Activated CD4-positive, alpha-beta memory T cell treated with anti-CD3 and anti-CD28 coated beads for 36 hours (primary cell): ENCODE results near the gene OR1M1. TPM values are rescaled to one million over a fixed set of nuclear protein-coding genes. Genes with fewer than 3 reads are reported as not detected.
"Not testable (repeated sequence)": the region's sequence is repeated elsewhere in the genome, so short reads cannot be mapped to it uniquely, and the experiment has no call there.

Experiments
- CTCF ChIA-PET: fragments of 350-600 bp; sonication (Branson Sonifier 250); formaldehyde crosslinking; loops from one replicate; lab custom pipeline; 2021; ENCODE audit warnings: antibody characterized with exemption, inconsistent platforms; lab: Charles Lee
- POLR2A ChIA-PET: fragments of 350-600 bp; sonication (Branson Sonifier 250); formaldehyde crosslinking; loops from one replicate; lab custom pipeline; 2021; ENCODE audit warnings: antibody characterized with exemption; lab: Charles Lee
- DNase-seq: peaks from one replicate; pipeline ENCODE4 v3.0.0-alpha.2; 2020
- H3K27ac Mint-ChIP-seq: one replicate; pipeline ENCODE4 v1.8.0; 2021; ENCODE audit warnings: mixed read lengths
- H3K27me3 Mint-ChIP-seq: one replicate; pipeline ENCODE4 v1.8.0; 2021; ENCODE audit warnings: mixed read lengths
- H3K36me3 Mint-ChIP-seq: one replicate; pipeline ENCODE4 v1.8.0; 2021; ENCODE audit warnings: mixed read lengths
- H3K4me1 Mint-ChIP-seq: one replicate; pipeline ENCODE4 v1.8.0; 2021; ENCODE audit warnings: low read depth, mixed read lengths
- H3K4me3 Mint-ChIP-seq: one replicate; pipeline ENCODE4 v1.8.0; 2021; ENCODE audit warnings: mild to moderate bottlenecking, mixed read lengths
- H3K9me3 Mint-ChIP-seq: one replicate; pipeline ENCODE4 v1.8.0; 2021; ENCODE audit warnings: mixed read lengths
- intact Hi-C: fragments of 100-400 bp; cut with micrococcal nuclease; formaldehyde crosslinking; loops from one replicate; pipeline ENCODE4 v1.15.1; 2023
- total RNA-seq, 2 experiments: library from RNA; stranded (reverse); gene quantifications; one replicate each; pipeline ENCODE4 v1.2.3, GENCODE V29; 2021

OR1M1 gene
- total RNA-seq, 2 experiments from 2014 or later = not detected

DNA sequence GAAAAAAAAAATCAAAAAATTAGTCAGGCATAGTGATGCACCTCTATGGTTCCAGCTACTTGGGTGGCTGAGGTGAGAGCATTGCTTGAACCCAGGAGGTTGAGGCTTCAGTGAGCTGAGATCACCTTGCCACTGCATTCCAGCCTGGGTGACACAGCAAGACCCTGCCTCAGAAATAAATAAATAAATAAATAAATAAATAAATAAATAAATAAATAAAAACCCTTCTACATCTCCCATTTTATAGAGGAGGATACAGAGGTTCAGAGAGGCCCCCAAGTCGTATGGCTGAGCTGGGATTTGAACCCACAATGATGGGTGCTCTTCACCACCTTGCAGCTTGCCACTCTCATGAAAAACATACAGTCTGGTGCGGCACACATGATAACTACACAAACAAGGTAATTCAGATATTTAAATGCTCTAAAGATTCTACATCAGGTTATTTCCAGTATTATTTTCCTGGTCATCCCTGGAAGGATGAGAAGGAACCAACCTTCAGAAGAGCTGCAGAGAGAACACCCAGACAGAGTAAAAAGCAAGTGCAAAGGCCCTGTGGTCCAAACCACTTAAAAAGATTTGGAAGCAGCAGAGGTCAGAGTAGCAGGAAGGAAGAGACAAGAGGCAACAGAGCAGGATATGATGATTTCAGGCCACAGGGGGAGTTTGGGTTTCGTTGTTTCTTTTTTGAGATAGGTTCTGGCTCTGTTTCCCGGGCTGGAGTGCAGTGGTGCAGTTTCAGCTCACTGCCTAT is 29.2 kb upstream of the OR1M1 start:
- intact Hi-C loops = no loop called here
- ChIA-PET CTCF (no interaction called here), POLR2A (interaction anchor here (0.7 kb wide), 1 partner anchor 939 kb away, joined by 3 read pairs; no protein-coding TSS in a partner anchor)
- no peaks in the 10 kb centered on the region for H3K36me3 Mint-ChIP-seq
- H3K9me3 Mint-ChIP-seq = no peaks in the 10 kb centered on the region
- no peaks in the 10 kb centered on the region for H3K4me1 Mint-ChIP-seq
- no peak overlapping the region for H3K4me3 Mint-ChIP-seq
- no peak overlapping the region for H3K27ac Mint-ChIP-seq
- H3K27me3 Mint-ChIP-seq = peaks cover 2% of the 10 kb centered on the region
- no peak for DNase-seq

DNA sequence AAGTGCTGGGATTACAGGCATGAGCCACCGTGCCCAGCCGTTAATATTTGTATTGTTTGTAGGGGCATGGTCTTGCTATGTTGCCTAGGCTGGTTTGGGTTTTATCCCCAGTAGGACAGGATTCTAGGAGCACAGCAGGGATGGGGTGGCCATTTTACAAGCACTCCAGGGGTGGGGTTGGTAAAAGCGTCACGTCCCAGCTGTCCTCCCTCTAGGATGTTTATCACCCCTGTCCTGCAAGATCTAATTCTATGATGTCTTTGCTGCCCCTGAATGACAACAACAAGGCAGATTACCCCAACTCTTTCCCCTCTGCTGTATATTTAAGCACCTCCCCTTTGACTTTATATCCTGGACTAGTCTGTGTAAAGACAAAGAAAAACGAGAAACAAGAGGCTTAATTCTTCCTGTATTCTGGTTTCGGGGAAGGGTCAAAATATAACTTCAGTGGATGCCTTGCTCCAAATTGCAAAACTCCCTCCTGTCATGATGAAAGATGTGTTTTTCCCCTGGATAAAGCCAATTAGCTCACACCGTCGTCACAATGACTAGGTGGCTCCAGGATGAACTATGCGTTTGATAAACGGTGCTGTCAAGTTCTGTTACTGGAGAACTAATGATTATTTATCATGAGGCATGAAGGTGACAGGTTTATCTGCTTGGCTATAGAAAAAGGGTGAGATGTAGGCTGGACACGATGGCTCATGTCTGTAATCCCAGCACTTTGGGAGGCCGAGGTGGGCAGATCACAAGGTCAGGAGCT is 27.8 kb upstream of the OR1M1 start:
- H3K4me1 Mint-ChIP-seq = no peaks in the 10 kb centered on the region
- H3K4me3 Mint-ChIP-seq = no peak overlapping the region
- no peak overlapping the region for H3K27ac Mint-ChIP-seq
- CTCF ChIA-PET = no interaction called here
- no peaks in the 10 kb centered on the region for H3K9me3 Mint-ChIP-seq
- no peaks in the 10 kb centered on the region for H3K27me3 Mint-ChIP-seq
- POLR2A ChIA-PET = interaction anchor here (0.7 kb wide), 1 partner anchor 937 kb away, joined by 3 read pairs; no protein-coding TSS in a partner anchor
- no peaks in the 10 kb centered on the region for H3K36me3 Mint-ChIP-seq
- DNase-seq = no peak
- intact Hi-C loops = no loop called here

DNA sequence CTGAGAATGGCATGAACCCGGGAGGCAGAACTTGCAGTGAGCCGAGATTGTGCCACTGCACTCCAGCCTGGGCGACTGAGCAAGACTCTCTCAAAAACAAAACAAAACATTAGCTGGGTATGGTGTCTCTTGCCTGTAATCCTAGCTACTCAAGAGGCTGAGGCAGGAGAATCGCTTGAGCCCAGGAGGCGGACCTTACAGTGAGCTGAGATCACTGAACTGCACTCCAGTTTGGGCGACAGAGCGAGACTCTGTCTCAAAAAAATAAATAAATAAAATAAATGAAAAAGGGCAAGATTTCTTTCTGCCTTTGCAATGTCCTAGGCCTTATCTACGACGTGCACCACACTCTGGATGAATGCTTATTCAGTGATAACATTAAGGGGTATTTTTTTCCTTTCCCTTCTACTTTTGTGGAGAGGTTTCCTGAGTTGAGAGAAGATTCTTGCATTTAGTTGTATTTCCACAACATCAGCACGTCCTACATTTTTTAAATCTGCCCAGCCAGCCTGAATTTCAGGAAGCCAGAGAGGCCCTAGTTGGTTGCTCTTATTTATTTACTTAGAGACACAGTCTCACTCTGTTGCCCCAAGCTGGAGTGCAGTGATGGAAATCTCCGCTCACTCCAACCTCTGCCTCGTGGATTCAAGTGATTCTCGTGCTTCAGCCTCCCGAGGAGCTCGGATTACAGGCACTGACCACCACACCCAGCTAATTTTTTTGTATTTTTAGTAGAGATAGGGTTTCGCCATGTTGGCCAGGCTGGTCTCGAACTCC is 26.1 kb upstream of the OR1M1 start:
- Mint-ChIP-seq H3K4me1 (no peaks in the 10 kb centered on the region), H3K27ac (no peak overlapping the region), H3K9me3 (no peaks in the 10 kb centered on the region), H3K27me3 (no peaks in the 10 kb centered on the region), H3K36me3 (no peaks in the 10 kb centered on the region), H3K4me3 (no peak overlapping the region)
- DNase-seq = no peak
- ChIA-PET POLR2A (interaction anchor here (0.5 kb wide), 1 partner anchor 625 kb away, joined by 3 read pairs; no protein-coding TSS in a partner anchor), CTCF (no interaction called here)
- intact Hi-C loops = no loop called here

DNA sequence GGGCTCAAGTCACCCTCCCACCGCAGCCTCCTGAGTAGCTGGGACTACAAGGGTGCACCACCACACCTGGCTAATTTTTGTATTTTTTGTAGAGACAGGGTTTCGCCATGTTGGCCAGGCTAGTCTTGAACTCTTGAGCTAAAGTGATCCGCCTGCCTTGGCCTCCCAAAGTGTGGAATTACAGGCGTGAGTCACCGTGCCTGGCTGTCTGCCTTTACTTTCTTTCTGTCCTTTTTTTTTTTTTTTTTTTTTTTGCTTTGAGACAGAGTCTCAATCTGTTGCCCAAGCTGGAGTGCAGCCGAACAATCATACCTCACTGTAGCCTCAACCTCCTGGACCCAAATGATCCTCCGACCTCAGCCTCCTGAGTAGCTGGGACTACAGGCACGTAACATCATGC is 25.0 kb upstream of the OR1M1 start:
- POLR2A ChIA-PET = no interaction called here
- no peak overlapping the region for H3K27ac Mint-ChIP-seq
- CTCF ChIA-PET = interaction anchor here (0.6 kb wide), 1 partner anchor 474 kb away, joined by 4 read pairs; no protein-coding TSS in a partner anchor
- no peaks in the 10 kb centered on the region for H3K4me1 Mint-ChIP-seq
- DNase-seq = no peak
- no peak overlapping the region for H3K4me3 Mint-ChIP-seq
- intact Hi-C loops = no loop called here
- H3K27me3 Mint-ChIP-seq = no peaks in the 10 kb centered on the region
- no peaks in the 10 kb centered on the region for H3K36me3 Mint-ChIP-seq
- no peaks in the 10 kb centered on the region for H3K9me3 Mint-ChIP-seq

DNA sequence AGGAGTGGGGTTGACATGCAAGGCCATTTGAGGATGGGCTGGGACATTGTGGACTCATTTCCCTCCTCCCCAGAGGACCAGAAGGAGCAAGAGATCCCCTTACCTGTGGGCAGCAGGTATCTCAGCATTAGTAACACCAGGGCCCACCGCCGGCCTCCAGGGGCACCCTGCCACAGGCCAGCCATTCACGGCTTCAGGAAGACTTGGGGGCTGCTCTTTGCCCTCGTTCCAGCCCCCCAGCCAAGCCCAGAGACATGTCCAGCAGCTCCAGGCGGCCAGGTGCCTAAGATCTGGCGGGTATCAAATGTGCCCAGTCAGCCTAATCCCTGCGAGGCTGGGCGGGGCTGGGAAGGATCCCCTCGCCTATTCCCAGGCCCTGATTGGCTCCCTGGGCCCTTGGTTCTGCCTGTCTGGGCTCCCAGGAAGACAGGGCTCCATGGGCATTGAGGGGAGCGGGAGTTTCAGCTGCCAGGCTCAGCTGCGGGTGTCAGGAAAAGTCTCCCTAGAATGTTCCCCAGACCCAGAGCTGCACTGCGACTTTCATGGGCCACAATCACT is 21.3 kb upstream of the OR1M1 start:
- no peaks in the 10 kb centered on the region for H3K4me1 Mint-ChIP-seq

DNA sequence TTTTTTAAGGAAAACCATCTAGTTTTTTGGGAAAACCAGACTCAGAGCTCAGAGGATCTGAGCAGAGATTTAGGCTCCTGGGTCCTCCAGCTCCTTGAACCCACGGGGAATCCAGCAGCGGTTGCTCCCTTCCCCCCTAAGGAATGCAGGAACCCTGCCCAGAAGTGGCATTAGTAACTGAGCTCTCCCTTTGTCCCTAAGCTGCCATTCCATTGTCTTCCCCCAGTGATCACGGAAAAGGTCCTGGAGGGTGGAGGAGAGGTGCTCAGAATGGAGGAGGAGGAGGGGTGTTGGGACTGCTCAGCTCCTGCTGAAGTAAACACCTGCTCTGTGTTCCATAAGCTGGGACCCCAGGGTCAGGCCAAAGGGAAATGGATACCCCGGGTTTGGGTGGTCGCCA is 16.8 kb upstream of the OR1M1 start:
- Mint-ChIP-seq H3K9me3 (no peaks in the 10 kb centered on the region), H3K36me3 (no peaks in the 10 kb centered on the region), H3K27me3 (peaks cover 2% of the 10 kb centered on the region), H3K27ac (no peak overlapping the region), H3K4me1 (no peaks in the 10 kb centered on the region), H3K4me3 (no peak overlapping the region)
- POLR2A ChIA-PET = interaction anchor here (0.6 kb wide), 1 partner anchor 16 kb away, joined by 3 read pairs; no protein-coding TSS in a partner anchor
- DNase-seq = no peak
- intact Hi-C loops = no loop called here
- CTCF ChIA-PET = interaction anchor here (0.7 kb wide), 1 partner anchor 431 kb away, joined by 3 read pairs; no protein-coding TSS in a partner anchor

More for the DNA sequence above, 21.3 kb upstream of the OR1M1 start:
- Mint-ChIP-seq H3K9me3 (no peaks in the 10 kb centered on the region), H3K36me3 (no peaks in the 10 kb centered on the region), H3K27ac (no peak overlapping the region), H3K27me3 (no peaks in the 10 kb centered on the region), H3K4me3 (no peak overlapping the region)
- DNase-seq = no peak
- intact Hi-C loops = no loop called here
- ChIA-PET POLR2A (no interaction called here), CTCF (no interaction called here)

DNA sequence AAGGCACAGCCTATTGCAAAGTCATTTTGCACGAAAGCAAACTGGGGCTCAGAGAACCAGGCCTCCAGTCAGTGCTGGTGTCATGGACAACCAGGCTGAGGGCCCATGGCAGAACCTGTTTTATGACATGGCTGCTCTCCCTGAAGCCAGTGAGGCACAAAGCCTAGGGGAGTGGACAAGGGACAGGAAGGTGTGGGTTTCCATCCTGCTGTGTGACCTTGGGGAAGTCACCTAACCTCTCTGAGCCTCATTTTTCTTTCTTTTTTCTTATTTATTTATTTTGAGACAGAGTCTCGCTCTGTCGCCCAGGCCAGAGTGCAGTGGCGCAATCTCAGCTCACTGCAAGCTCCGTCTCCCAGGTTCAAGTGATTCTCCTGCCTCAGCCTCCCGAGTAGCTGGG is 15.1 kb upstream of the OR1M1 start:
- H3K4me3 Mint-ChIP-seq, H3K27ac Mint-ChIP-seq, DNase-seq, POLR2A ChIA-PET, H3K27me3 Mint-ChIP-seq, CTCF ChIA-PET, intact Hi-C loops, H3K36me3 Mint-ChIP-seq, H3K4me1 Mint-ChIP-seq, H3K9me3 Mint-ChIP-seq: not testable (repeated sequence)

DNA sequence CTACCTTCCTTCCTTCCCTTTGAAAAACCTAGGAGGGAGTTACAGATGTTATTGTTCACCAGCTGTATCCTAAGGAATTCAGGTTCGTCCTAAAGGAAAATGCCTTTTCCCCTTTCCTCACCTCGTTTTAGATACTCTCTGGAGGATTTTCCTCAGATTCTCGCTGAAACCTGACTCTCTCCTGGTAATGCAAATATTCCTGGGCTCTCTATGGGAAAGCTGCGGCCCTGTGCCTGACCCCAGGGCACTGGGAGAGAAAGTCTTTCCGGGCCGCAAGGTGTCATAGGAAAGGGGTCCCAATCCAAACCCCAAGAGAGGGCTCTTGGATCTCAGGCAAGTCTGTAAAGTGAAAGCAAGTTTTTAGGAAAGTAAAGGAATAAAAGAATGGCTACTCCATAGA is 13.1 kb upstream of the OR1M1 start:
- H3K27me3 Mint-ChIP-seq = peaks cover 2% of the 10 kb centered on the region
- H3K4me3 Mint-ChIP-seq = no peak overlapping the region
- H3K27ac Mint-ChIP-seq = no peak overlapping the region
- no peaks in the 10 kb centered on the region for H3K9me3 Mint-ChIP-seq
- no peaks in the 10 kb centered on the region for H3K36me3 Mint-ChIP-seq
- no peaks in the 10 kb centered on the region for H3K4me1 Mint-ChIP-seq
- ChIA-PET POLR2A (no interaction called here), CTCF (no interaction called here)
- intact Hi-C loops = no loop called here
- no peak for DNase-seq

DNA sequence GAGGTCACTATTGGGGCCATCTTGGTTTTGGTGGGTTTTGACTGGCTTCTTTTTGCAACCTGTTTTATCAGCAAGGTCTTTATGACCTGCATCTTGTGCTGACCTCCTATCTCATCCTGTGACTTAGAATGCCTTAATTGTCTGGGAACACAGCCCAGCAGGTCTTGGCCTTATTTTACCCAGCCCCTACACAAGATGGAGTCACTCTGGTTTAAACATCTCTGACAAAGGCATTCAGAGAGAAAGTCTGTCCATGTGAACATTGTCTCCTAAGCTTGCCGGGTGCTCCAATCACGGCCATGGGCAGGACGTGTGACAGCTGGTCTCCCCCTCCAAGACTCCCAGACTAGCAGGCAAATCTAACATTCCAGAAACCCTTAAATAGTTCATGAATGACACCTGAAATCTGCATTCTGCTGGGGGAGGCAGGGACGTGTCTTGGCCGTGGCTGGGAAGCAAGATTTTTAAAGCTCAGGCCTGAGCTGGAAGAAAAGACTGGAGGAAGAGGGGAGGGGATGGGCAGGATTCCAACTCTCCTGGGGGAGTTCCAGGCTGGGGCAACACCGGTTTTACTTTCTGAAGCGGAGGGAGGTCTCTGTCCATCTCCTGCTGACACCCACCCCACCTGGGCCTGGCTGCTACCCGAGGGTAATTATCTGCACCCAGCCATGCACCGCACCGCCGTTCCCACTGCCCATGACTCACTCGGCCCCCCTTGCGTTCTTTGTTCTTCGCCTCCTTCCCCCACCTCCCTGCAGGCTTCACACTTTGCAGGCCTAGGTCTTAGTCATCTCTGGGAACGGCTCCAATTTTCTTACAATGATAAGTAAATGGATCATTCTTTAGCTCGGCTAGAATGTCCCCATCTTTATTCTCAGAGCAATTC is 11.6 kb upstream of the OR1M1 start:
- ChIA-PET POLR2A (no interaction called here), CTCF (no interaction called here)
- Mint-ChIP-seq H3K4me3 (no peak overlapping the region), H3K4me1 (no peaks in the 10 kb centered on the region), H3K27ac (no peak overlapping the region), H3K36me3 (no peaks in the 10 kb centered on the region), H3K9me3 (no peaks in the 10 kb centered on the region), H3K27me3 (peaks cover 2% of the 10 kb centered on the region)
- no peak for DNase-seq
- intact Hi-C loops = no loop called here

DNA sequence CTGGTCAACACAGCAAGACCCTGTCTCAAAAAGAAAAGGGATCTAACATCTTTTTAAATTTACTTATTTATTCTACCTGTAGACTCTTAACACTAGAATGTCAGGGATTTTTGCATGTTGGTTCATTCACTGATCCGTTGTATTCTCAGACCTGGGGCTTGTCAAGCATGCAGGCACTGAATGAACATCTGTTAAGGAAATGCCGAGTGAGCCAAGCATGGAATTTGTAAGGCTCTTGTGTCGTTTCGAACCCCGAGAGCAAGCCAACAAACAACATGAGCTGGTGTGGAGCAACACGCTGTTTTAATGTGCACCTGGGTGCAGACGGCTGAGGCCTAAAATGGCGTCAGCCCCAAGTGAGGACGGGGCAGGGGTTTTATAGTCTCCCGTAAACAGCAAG is 10.0 kb upstream of the OR1M1 start:
- DNase-seq = no peak
- H3K4me1 Mint-ChIP-seq = no peaks in the 10 kb centered on the region
- CTCF ChIA-PET = no interaction called here
- no peaks in the 10 kb centered on the region for H3K36me3 Mint-ChIP-seq
- intact Hi-C loops = no loop called here
- POLR2A ChIA-PET = no interaction called here
- no peaks in the 10 kb centered on the region for H3K9me3 Mint-ChIP-seq
- H3K4me3 Mint-ChIP-seq = no peak overlapping the region
- H3K27me3 Mint-ChIP-seq = peaks cover 2% of the 10 kb centered on the region
- no peak overlapping the region for H3K27ac Mint-ChIP-seq

DNA sequence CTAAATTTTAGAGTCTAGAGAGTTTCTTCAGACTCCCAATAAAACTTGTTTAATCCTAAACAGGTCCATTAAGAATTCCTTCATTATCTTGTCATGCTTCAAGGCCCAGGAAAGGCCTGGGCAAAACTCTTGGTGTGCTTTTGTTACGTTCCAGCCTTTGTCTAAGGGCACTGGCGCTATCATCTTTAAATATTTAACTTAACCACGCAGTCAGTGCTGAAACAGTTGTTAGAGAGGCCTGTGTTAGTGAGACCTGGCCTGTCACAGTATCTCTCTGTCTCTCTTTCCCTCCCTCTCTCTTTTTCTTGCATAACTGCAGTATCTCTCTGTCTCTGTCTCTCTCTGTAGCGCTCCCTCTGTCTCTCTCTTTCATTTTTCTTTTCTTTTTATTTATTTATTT is 8.2 kb upstream of the OR1M1 start:
- Mint-ChIP-seq H3K36me3 (no peaks in the 10 kb centered on the region), H3K27ac (no peak overlapping the region), H3K4me1 (no peaks in the 10 kb centered on the region), H3K27me3 (no peaks in the 10 kb centered on the region), H3K9me3 (no peaks in the 10 kb centered on the region), H3K4me3 (no peak overlapping the region)
- ChIA-PET CTCF (no interaction called here), POLR2A (no interaction called here)
- intact Hi-C loops = no loop called here
- no peak for DNase-seq
